Ramos (cell line): ENCODE data around the gene SCFD2.

Experiments
- in situ Hi-C: fragments of 300-500 bp; cut with MboI; formaldehyde crosslinking; loops from one replicate; pipeline ENCODE4 v1.14.3; 2022; ENCODE audit warnings: low sequenced_read_pairs; ENCODE audit not compliant: unreplicated experiment

The SCFD2 gene

DNA sequence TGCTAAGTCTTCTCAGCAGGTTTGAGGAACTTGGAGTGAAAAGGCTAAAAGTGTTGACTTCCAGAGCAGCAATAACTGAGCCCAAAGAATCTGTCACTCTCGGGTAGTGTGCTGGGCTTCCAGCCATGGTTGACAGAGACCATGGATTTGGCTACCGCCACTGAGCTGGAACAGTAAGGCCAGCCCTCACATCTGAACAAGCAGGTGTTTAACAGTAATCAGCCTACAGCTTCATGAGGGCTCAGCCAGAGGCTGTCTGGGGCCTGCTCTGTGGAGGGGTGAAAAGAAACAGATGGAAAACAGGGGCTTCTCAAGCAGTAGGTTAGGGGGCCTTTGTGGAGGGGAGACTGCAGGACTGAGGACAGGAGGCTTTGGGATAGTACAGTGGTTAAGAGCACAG lies 488.8 kb downstream of the SCFD2 start:
- in situ Hi-C loops: no loop called here

DNA sequence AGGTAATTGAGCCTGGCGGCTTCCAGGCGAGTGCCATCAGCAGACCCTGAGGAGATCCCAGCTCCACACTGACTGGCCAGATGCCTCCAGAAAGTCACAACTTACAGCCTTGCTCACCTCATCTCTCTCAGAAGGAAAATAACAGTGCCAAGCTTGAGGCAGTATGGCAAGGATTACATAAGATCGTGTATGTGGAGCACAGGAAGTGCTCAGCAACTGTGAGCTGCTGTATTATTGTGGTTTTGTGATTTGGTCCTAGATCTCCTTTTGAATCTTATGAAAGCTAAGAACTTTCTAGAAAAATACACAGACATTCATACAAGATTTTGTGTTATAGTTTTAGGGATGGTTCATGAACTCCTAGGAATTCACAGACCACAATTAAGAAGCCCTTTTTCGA lies 489.8 kb downstream of the SCFD2 start:
- in situ Hi-C loops: no loop called here

DNA sequence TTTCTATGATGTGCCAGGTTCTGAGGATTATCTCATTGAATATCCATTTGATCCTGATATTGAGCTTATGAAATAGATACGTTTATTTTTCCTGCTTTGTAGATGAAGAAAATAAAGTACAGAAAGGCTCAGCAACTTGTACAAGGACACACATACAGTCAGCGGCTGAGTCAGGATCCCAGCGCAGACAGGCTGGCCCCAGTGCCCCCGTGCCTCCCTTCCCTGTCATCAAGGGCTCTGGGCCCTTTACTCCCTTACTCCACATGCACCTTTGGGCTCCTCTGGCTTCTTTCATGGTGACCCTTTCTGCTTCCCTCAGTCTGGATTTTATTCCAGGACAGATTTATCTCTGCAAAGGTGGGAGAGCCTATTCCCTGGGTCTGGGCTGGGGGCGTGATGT lies 490.9 kb downstream of the SCFD2 start:
- in situ Hi-C loops: no loop called here

GRCh38 chr4:52873861-52874343 lies 492.0 kb downstream of the SCFD2 start:
- in situ Hi-C loops: no loop called here

DNA sequence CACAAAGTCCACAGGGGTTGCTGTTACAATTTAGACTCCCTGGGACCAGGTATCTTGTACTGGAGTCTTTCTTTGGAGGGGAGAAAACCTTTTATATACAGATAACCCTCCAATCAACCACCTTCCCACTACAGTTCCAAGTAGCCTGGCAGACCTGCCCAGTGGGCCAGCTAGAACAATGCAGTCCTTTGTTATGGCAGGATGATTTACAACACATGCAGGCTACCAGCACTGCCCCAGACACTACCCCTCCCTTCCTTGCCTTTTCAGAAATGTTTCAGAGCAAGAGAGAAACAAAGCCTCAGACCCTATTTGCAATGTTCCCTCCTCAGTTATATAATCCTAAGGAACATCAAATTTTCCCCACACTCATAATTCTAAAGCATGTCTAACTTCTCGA lies 492.7 kb downstream of the SCFD2 start:
- in situ Hi-C loops: no loop called here

DNA sequence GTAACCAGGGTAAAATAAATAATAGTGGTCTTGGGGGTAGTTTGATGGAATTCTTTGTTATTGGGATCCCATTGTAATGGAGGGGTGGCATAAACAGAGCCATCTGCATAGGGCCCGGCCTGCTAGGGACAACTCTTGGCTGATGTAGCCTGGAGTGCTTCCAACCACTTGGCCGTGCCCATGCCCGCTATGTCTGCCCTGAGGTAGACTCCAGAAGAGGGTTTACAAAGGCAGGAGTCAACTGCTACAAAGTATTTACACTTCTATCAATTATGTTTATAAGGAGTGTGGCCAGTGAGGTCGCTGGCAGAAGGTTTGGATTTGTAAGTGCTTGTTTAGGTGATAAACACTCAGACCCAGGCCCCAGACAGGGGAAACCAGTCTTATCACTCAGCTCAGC lies 495.6 kb downstream of the SCFD2 start:
- in situ Hi-C loops: no loop called here

GRCh38 chr4:52869656-52870055 lies 496.2 kb downstream of the SCFD2 start:
- in situ Hi-C loops: no loop called here

GRCh38 chr4:52869196-52869595 lies 496.7 kb downstream of the SCFD2 start:
- in situ Hi-C loops: no loop called here

- in situ Hi-C loops: no loop called here
Measured at GRCh38 chr4:52868133-52868532, 497.7 kb downstream of the SCFD2 start.

GRCh38 chr4:52867163-52867562 lies 498.7 kb downstream of the SCFD2 start:
- in situ Hi-C loops: no loop called here

GRCh38 chr4:52866734-52867133 lies 499.1 kb downstream of the SCFD2 start:
- in situ Hi-C loops: no loop called here

DNA sequence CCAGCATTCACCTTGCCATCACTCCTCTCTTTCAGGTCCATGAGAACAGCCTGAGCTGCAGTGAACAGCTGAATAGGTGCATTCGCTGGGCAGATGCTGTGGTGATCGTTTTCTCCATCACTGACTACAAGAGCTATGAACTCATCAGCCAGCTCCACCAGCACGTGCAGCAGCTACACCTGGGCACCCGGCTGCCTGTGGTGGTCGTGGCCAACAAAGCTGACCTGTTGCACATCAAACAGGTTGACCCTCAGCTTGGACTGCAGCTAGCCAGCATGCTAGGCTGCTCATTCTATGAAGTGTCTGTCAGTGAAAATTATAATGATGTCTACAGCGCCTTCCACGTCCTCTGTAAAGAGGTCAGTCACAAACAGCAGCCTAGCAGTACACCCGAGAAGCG lies 500.6 kb downstream of the SCFD2 start:
- in situ Hi-C loops: no loop called here

DNA sequence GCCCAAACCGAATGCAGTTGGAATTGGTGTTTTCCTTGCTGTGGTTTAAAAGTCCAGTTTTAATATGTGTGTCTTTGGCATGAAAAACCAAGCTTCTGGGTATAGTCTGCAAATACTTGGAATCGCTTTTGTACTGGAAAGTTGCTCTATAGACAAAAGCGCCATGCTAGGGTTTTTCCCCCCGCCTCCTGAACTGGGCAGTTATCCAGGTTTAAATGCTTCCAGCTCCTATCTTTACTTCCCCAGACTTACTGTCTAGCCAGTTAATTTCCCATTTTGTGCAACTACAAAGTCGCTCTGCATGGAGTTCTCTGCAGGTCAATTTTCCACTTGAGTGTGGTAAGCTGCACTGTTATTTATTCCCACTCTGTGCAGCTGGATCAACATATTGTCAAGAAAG lies 501.1 kb downstream of the SCFD2 start:
- in situ Hi-C loops: no loop called here

DNA sequence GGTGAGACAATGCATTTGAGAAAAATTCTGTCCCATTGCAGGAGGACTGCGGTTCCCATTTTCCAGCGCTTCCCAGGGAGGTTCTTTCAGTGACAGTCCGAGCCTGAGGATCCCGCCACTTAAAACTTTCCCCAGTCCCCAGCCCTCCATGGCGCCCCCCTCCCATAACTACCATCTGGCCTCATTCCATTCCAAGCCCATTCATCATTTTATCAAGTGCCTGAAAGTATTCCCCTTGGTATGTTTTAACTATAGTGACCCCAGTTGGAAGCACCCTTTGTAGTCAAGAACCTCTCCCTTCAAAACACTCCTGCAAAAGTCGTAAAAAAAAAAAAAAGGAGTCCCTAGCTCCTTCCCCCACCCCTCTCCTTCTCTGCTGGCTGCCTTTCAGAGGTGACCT lies 502.5 kb downstream of the SCFD2 start:
- in situ Hi-C loops: no loop called here

- in situ Hi-C loops: no loop called here
Measured at GRCh38 chr4:52862639-52863161, 503.2 kb downstream of the SCFD2 start.

GRCh38 chr4:52861879-52862616 lies 503.8 kb downstream of the SCFD2 start, which contains the start of gene RASL11B:
TSS of gene RASL11B (plus strand) at chr4:52862317. CDS start at chr4:52862508, 191 bp downstream.
- in situ Hi-C loops: no loop called here

DNA sequence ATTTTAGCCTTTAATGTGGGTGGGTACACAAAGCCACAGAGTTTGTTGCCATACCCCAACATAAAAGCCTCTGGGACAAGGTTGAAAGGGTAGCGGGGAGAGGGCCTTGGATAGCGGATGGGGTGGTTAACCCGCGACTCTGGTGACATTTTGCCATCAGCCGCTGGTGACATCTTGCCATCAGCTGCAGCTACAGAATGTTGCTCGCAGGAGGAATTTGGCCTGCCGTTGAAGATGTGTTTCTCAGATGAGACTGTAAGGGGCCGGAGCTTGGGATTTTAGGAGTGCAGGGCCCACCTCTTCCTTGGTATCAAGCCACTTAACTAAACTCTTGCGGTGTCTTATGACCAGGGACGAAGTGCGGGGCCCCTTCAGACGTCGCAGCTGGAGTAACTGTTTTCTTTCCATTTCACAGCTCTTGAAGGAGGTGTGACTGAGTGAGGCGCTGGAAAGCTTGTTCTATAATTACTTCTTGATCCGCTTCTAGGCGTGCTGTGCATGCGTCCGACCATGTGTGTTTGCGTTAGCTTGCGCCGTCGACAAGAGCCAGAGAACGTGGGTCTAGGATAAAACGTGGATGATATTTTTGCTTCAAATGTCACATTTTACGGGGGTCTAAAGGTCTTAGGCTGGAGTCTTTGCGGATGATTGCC lies 504.6 kb downstream of the SCFD2 start:
- in situ Hi-C loops: no loop called here

- in situ Hi-C loops: no loop called here
Measured at GRCh38 chr4:52860361-52860760, 505.5 kb downstream of the SCFD2 start.

GRCh38 chr4:52856801-52857200 lies 509.1 kb downstream of the SCFD2 start:
- in situ Hi-C loops: no loop called here

GRCh38 chr4:52853351-52853750 lies 512.5 kb downstream of the SCFD2 start:
- in situ Hi-C loops: no loop called here

- in situ Hi-C loops: no loop called here
Measured at GRCh38 chr4:52852711-52853110, 513.1 kb downstream of the SCFD2 start.

DNA sequence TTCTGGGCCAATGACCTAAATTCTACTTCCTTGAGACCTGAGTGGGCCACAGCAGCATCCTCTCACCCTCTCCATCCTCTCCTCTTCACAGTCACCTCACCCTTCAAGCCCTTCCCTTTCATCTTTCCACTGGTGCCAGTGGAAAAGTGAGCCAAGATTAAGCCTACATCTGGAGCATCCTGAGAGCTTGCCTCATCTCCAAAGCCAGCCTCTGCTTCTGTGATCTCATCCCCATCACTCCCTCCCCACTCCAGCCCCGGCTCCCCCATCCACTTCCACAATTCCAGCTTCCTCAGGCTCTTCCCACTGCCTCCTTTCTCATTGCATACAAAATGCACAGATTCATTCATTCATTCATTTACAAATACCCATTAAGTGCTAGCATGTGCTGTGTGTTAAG lies 513.8 kb downstream of the SCFD2 start:
- in situ Hi-C loops: no loop called here
